Large intestine (tissue), 3 donors: ENCODE data around the gene SEMG1. TPM values are rescaled to one million over a fixed set of nuclear protein-coding genes. Genes with fewer than 3 reads are reported as not detected.
A peak's percentile ranks its signal among the peaks of the same experiment; 100 is the strongest.

ENCODE experiments used
- DNase-seq, 2 donors: peaks; one replicate each; pipeline versions ENCODE4 v3.0.0 to v3.0.0-alpha.2; 2013
- H3K27ac ChIP-seq: one replicate; pipeline ENCODE4 v1.5.1; 2013; ENCODE audit warnings: low read length
- H3K27me3 ChIP-seq: 2 replicates; pipeline ENCODE4 v1.6.1; 2013; ENCODE audit warnings: low read length; ENCODE audit not compliant: control insufficient read depth, insufficient read depth
- H3K36me3 ChIP-seq: 2 replicates; pipeline ENCODE4 v1.6.1; 2013; ENCODE audit warnings: low read length; ENCODE audit not compliant: control insufficient read depth, insufficient read depth
- H3K4me1 ChIP-seq: one replicate; pipeline ENCODE4 v1.6.1; 2013; ENCODE audit warnings: low read length; ENCODE audit not compliant: control insufficient read depth, insufficient read depth
- H3K4me3 ChIP-seq: one replicate; pipeline ENCODE4 v1.5.1; 2013; ENCODE audit warnings: low read length
- H3K9me3 ChIP-seq: one replicate; pipeline ENCODE4 v1.6.1; 2013; ENCODE audit warnings: mild to moderate bottlenecking, low read depth, low read length, moderate library complexity; ENCODE audit not compliant: control insufficient read depth
- WGBS: methylation state at CpG from one replicate; pipeline ENCODE4 v1.1.5; 2013; ENCODE audit warnings: low lambda C conversion rate; ENCODE audit not compliant: insufficient coverage; 5-methylcytosine and 5-hydroxymethylcytosine counted together
- polyA plus RNA-seq: library from polyadenylated mRNA; unstranded; fragments of 120-200 nt; gene quantifications from one replicate; pipeline ENCODE4 v1.2.1, GENCODE V29; 2013

The SEMG1 gene
- polyA plus RNA-seq, 1 donor: not detected

DNA sequence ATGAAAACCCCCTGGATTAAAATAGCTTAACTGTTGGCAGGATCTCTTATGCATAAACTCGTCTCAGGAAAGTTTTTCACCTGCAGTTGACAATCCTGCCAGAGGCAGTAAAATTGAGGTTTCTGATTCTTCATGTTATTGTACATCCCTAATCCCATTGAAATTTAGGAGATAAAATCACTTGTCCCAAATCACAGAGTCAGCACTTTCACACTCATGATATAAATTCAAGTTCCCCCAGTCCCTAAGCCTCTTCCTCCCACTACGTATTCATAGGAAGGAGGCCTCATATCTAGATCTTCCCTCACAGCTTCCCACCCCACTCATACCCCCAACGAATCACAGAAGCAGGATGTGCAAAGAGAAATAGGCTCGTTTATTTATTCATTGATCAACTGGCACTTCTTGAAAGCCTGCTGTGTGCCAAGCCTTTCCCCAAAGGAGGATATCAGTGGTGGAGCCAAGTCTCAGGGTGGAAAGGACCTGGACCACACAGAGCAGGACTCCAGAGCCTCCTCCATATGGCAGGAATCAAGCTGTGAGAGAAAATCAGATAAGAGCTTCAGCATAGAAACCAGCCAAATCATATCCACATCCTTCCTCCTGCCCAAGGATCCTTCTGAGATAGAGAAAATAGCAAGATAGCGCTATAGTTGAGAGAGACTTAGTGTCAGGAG, 45.2 kb downstream of the SEMG1 start:
- no peak overlapping the region for H3K27ac ChIP-seq
- H3K4me3 ChIP-seq: no peak overlapping the region
- no peak for DNase-seq
- WGBS: 79% methylated on average over 2 of the region's 5 CpGs
- H3K36me3 ChIP-seq: no peaks in the 10 kb centered on the region
- H3K9me3 ChIP-seq: no peaks in the 10 kb centered on the region
- H3K4me1 ChIP-seq: peaks cover 14% of the 10 kb centered on the region
- peaks cover 18% of the 10 kb centered on the region for H3K27me3 ChIP-seq

GRCh38 chr20:45253261-45253660, 46.4 kb downstream of the SEMG1 start:
- no peak for DNase-seq

DNA sequence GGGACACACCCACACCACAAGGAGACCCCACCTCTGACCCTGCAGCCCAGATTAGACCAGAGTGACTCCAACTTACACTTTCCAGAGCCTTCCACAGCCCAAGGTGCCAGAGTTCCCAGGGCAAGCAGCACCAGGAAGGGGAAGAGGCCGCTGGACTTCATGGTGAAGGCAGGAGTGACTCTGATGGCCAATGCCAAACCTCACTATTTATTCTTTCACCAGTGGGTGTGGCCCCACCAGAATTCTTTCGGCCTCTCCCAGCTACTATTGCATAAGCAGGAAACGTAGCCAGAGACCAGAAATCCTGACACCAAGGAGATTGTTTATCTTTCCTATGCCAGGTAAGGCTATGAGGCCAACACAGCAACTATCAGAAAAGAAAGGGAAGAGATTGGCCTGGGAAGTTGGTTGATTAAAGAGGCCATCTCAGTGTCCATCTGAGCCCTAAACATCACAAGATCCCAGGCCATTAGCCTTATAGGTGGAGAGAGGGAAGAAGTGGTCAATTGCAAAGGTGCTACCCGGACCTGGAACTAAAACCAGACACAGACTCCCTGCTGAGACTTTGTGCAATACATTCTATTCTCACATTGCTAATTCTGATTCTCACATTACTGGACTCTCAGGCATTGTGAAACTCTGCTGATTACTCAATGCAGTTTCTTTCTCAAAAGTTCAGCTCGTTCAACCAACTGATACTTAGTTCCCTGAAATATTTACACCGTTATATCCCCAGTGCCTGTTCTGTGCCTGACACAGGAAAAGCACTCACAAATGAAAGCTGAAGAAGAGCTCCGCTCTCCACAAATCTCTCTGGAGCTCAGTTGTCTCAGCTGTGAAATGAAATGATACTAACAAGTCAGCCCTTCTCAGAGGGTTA, 47.8 kb downstream of the SEMG1 start, which contains the start of gene SLPI:
SLPI (minus strand) TSS at position 182 of the 880 bp plus-strand sequence; CDS start at position 161, 21 bp downstream.
- no CpG with 5 or more reads among the region's 7 CpGs for WGBS
- peak within 1 kb of the TSS; percentile 78 for H3K27ac ChIP-seq

More at GRCh38 chr20:45253261-45253660, 46.4 kb downstream of the SEMG1 start:
- no peaks in the 10 kb centered on the region for H3K9me3 ChIP-seq
- peaks cover 15% of the 10 kb centered on the region for H3K27me3 ChIP-seq
- H3K4me3 ChIP-seq: no peak overlapping the region
- H3K4me1 ChIP-seq: peaks cover 14% of the 10 kb centered on the region
- H3K27ac ChIP-seq: no peak overlapping the region
- WGBS: no CpG with 5 or more reads among the region's 4 CpGs
- no peaks in the 10 kb centered on the region for H3K36me3 ChIP-seq

GRCh38 chr20:45257161-45257560, 50.3 kb downstream of the SEMG1 start:
- no peak overlapping the region for H3K27ac ChIP-seq
- no peaks in the 10 kb centered on the region for H3K36me3 ChIP-seq
- no peaks in the 10 kb centered on the region for H3K9me3 ChIP-seq
- peaks cover 14% of the 10 kb centered on the region for H3K4me1 ChIP-seq
- H3K4me3 ChIP-seq: no peak overlapping the region
- no CpG with 5 or more reads among the region's 3 CpGs for WGBS
- peaks cover 32% of the 10 kb centered on the region for H3K27me3 ChIP-seq
- DNase-seq: no peak

More for the DNA sequence above, 47.8 kb downstream of the SEMG1 start, which contains the start of gene SLPI:
- DNase-seq: peak; percentile 61 to 76
- peaks cover 14% of the 10 kb centered on the region for H3K4me1 ChIP-seq
- H3K27me3 ChIP-seq: peaks cover 21% of the 10 kb centered on the region
- no peak within 1 kb of the TSS for H3K4me3 ChIP-seq
- H3K36me3 ChIP-seq: no peaks in the 10 kb centered on the region
- no peaks in the 10 kb centered on the region for H3K9me3 ChIP-seq

GRCh38 chr20:45257711-45258110, 50.9 kb downstream of the SEMG1 start:
- no CpG with 5 or more reads among the region's 7 CpGs for WGBS
- Histone ChIP-seq H3K4me3 (no peak overlapping the region), H3K36me3 (no peaks in the 10 kb centered on the region)

GRCh38 chr20:45258259-45258658, 51.4 kb downstream of the SEMG1 start:
- no peak overlapping the region for H3K4me3 ChIP-seq
- peaks cover 14% of the 10 kb centered on the region for H3K4me1 ChIP-seq
- no peak overlapping the region for H3K27ac ChIP-seq
- no CpG with 5 or more reads among the region's 3 CpGs for WGBS
- no peak for DNase-seq
- no peaks in the 10 kb centered on the region for H3K9me3 ChIP-seq
- H3K27me3 ChIP-seq: peaks cover 31% of the 10 kb centered on the region
- no peaks in the 10 kb centered on the region for H3K36me3 ChIP-seq

More at GRCh38 chr20:45257711-45258110, 50.9 kb downstream of the SEMG1 start:
- peaks cover 14% of the 10 kb centered on the region for H3K4me1 ChIP-seq
- no peak overlapping the region for H3K27ac ChIP-seq
- DNase-seq: no peak
- H3K27me3 ChIP-seq: peaks cover 32% of the 10 kb centered on the region
- H3K9me3 ChIP-seq: no peaks in the 10 kb centered on the region

GRCh38 chr20:45258664-45259063, 51.8 kb downstream of the SEMG1 start:
- Histone ChIP-seq H3K4me3 (no peak overlapping the region), H3K27ac (no peak overlapping the region), H3K27me3 (peaks cover 29% of the 10 kb centered on the region), H3K9me3 (no peaks in the 10 kb centered on the region), H3K36me3 (no peaks in the 10 kb centered on the region), H3K4me1 (peaks cover 14% of the 10 kb centered on the region)
- WGBS: no CpG with 5 or more reads among the region's 2 CpGs
- DNase-seq: no peak

Other genes starting within 250 kb of the SEMG1 start
- gene TOMM34, start 246.6 kb upstream of the SEMG1 start, polyA plus RNA-seq: 21.8 TPM
- 15.8 TPM for gene STK4, start 240.5 kb upstream of the SEMG1 start, polyA plus RNA-seq
- 1.2 TPM for gene KCNS1, start 105.9 kb upstream of the SEMG1 start, polyA plus RNA-seq
- gene WFDC5, start 91.9 kb upstream of the SEMG1 start, polyA plus RNA-seq: not detected
- gene WFDC12, start 82.6 kb upstream of the SEMG1 start, polyA plus RNA-seq: not detected
- 37.4 TPM for gene PI3, start 32.1 kb upstream of the SEMG1 start, polyA plus RNA-seq
- not detected for gene SEMG2, start 14.3 kb downstream of the SEMG1 start, polyA plus RNA-seq
- 20.1 TPM for gene SLPI, start 47.5 kb downstream of the SEMG1 start, polyA plus RNA-seq
- not detected for gene RBPJL, start 99.8 kb downstream of the SEMG1 start, polyA plus RNA-seq
- gene MATN4, start 101.3 kb downstream of the SEMG1 start, polyA plus RNA-seq: not detected
- gene SDC4, start 141.4 kb downstream of the SEMG1 start, polyA plus RNA-seq: 87.8 TPM
- 31.7 TPM for gene SYS1, start 156.1 kb downstream of the SEMG1 start, polyA plus RNA-seq
- 0.78 TPM for gene TP53TG5, start 171.3 kb downstream of the SEMG1 start, polyA plus RNA-seq
- 36.1 TPM for gene DBNDD2, start 201.3 kb downstream of the SEMG1 start, polyA plus RNA-seq
- gene PIGT, start 209.1 kb downstream of the SEMG1 start, polyA plus RNA-seq: 91.6 TPM